ENCODE measurements around the gene SLC47A1.

Gene SLC47A1

GRCh38 chr17:19592316-19592715 is 58.7 kb downstream of the SLC47A1 start:
- no peaks in the 10 kb centered on the region for H3K27me3 ChIP-seq (replicated peaks; ENCODE audit: control insufficient read depth, insufficient read depth, low read length)
- no peak for DNase-seq (ENCODE audit: extremely low read depth, insufficient read length)
- no peak for TF ChIP-seq CTCF (IDR thresholded peaks at IDR 0.05; ENCODE audit: insufficient read depth, low read length, poor library complexity, severe bottlenecking)

GRCh38 chr17:19596869-19597268 is 63.2 kb downstream of the SLC47A1 start:
- no peak overlapping the region for H3K4me3 ChIP-seq (replicated peaks; ENCODE audit: low read depth, low read length)
- no peak for TF ChIP-seq CTCF (IDR thresholded peaks at IDR 0.05; ENCODE audit: insufficient read depth, low read length, poor library complexity, severe bottlenecking)
- H3K36me3 ChIP-seq (ENCODE audit: control insufficient read depth, insufficient read depth, low read length) = no peaks in the 10 kb centered on the region
- H3K27me3 ChIP-seq (replicated peaks; ENCODE audit: control insufficient read depth, insufficient read depth, low read length) = no peaks in the 10 kb centered on the region
- no peak for DNase-seq (ENCODE audit: extremely low read depth, insufficient read length)

More at GRCh38 chr17:19592316-19592715, 58.7 kb downstream of the SLC47A1 start:
- Histone ChIP-seq H3K4me3 (replicated peaks; ENCODE audit: low read depth, low read length) (no peak overlapping the region), H3K36me3 (ENCODE audit: control insufficient read depth, insufficient read depth, low read length) (no peaks in the 10 kb centered on the region)

GRCh38 chr17:19610311-19610710 is 76.7 kb downstream of the SLC47A1 start:
- Histone ChIP-seq H3K27me3 (replicated peaks; ENCODE audit: control insufficient read depth, insufficient read depth, low read length) (no peaks in the 10 kb centered on the region), H3K36me3 (ENCODE audit: control insufficient read depth, insufficient read depth, low read length) (no peaks in the 10 kb centered on the region), H3K4me3 (replicated peaks; ENCODE audit: low read depth, low read length) (no peak overlapping the region)
- TF ChIP-seq CTCF (IDR thresholded peaks at IDR 0.05; ENCODE audit: insufficient read depth, low read length, poor library complexity, severe bottlenecking) = no peak
- DNase-seq (ENCODE audit: extremely low read depth, insufficient read length) = no peak

DNA sequence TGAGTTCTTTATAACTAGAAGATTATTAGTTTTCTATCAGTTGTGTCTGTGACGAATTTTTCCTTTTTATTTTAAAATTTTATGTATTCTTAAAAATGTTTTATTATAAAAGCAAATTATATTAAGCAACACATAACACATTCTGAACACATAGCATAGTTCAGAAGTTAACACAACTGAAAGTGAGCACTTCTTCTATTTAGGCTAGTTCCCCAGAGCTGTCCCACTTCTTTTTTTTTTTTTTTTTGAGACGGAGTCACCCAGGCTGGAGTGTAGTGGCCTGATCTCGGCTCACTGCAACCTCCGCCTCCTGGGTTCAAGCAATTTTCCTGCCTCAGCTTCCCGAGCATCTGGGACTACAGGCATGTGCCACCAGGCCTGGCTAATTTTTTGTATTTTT is 77.2 kb downstream of the SLC47A1 start:
- no peaks in the 10 kb centered on the region for H3K36me3 ChIP-seq (ENCODE audit: control insufficient read depth, insufficient read depth, low read length)
- no peaks in the 10 kb centered on the region for H3K27me3 ChIP-seq (replicated peaks; ENCODE audit: control insufficient read depth, insufficient read depth, low read length)
- no peak overlapping the region for H3K4me3 ChIP-seq (replicated peaks; ENCODE audit: low read depth, low read length)
- no peak for DNase-seq (ENCODE audit: extremely low read depth, insufficient read length)
- TF ChIP-seq CTCF (IDR thresholded peaks at IDR 0.05; ENCODE audit: insufficient read depth, low read length, poor library complexity, severe bottlenecking) = no peak

GRCh38 chr17:19613979-19614378 is 80.3 kb downstream of the SLC47A1 start:
- Histone ChIP-seq H3K4me3 (replicated peaks; ENCODE audit: low read depth, low read length) (no peak overlapping the region), H3K27me3 (replicated peaks; ENCODE audit: control insufficient read depth, insufficient read depth, low read length) (no peaks in the 10 kb centered on the region), H3K36me3 (ENCODE audit: control insufficient read depth, insufficient read depth, low read length) (no peaks in the 10 kb centered on the region)
- no peak for TF ChIP-seq CTCF (IDR thresholded peaks at IDR 0.05; ENCODE audit: insufficient read depth, low read length, poor library complexity, severe bottlenecking)
- DNase-seq (ENCODE audit: extremely low read depth, insufficient read length) = no peak

DNA sequence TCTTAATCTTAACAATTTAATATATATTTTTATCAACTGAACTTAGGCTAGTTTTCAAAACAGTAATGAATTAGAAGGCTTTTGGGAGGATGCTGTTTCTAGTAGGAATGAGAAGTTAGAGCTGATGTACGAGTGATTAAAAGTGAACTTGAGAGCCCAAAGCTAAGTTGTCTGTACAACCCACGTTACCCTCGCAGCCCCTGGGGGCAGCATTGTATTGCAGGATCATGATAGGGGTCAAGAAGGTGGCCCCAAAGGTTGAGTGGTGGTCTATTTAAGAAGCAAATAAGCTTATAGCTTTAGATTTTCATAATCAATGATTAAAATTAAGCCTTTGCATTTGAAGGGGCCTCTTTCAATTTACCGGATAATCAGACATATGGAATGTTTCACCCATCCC is 81.2 kb downstream of the SLC47A1 start:
- H3K4me3 ChIP-seq (replicated peaks; ENCODE audit: low read depth, low read length) = no peak overlapping the region
- DNase-seq (ENCODE audit: extremely low read depth, insufficient read length) = no peak
- no peak for TF ChIP-seq CTCF (IDR thresholded peaks at IDR 0.05; ENCODE audit: insufficient read depth, low read length, poor library complexity, severe bottlenecking)
- H3K27me3 ChIP-seq (replicated peaks; ENCODE audit: control insufficient read depth, insufficient read depth, low read length) = no peaks in the 10 kb centered on the region
- H3K36me3 ChIP-seq (ENCODE audit: control insufficient read depth, insufficient read depth, low read length) = no peaks in the 10 kb centered on the region
